Vagina (tissue), 2 donors: ENCODE results near the gene SORL1-AS1.

Source experiments
- DNase-seq, 2 donors: peaks; one replicate each; pipeline ENCODE4 v3.0.0-alpha.2; 2017; ENCODE audit errors: extremely low spot score in 2 of 2
- H3K27ac ChIP-seq: fragments of 200-600 bp; sonication (generic); one replicate; pipeline ENCODE4 v1.5.1; 2019
- H3K27me3 ChIP-seq: fragments of 200-600 bp; sonication (generic); one replicate; pipeline ENCODE4 v1.5.1; 2019
- H3K36me3 ChIP-seq, 2 donors: fragments of 200-600 bp; sonication (generic); one replicate each; pipeline ENCODE4 v1.5.1; 2017 to 2019
- H3K4me1 ChIP-seq: fragments of 200-600 bp; sonication (generic); one replicate; pipeline ENCODE4 v1.5.1; 2019
- H3K4me3 ChIP-seq, 2 donors: fragments of 200-600 bp; sonication (generic); 1 replicate in 1 of 2; 2 replicates in 1 of 2; pipeline ENCODE4 v1.5.1; 2016 to 2019
- H3K9me3 ChIP-seq: fragments of 200-600 bp; sonication (generic); one replicate; pipeline ENCODE4 v1.5.1; 2019
- CTCF ChIP-seq, 3 experiments: fragments of 450-650 bp in 2 of 3; fragments of 200-600 bp in 1 of 3; sonication (generic) in 1 of 3; IDR thresholded peaks; one replicate each; pipeline ENCODE4 v1.5.1; 2017 to 2019; ENCODE audit warnings: antibody characterized with exemption in 3 of 3, mild to moderate bottlenecking in 2 of 3, moderate library complexity in 2 of 3
- POLR2A ChIP-seq, 2 donors: fragments of 450-650 bp; IDR thresholded peaks; one replicate each; pipeline ENCODE4 v1.6.1; 2017; ENCODE audit warnings: antibody characterized with exemption in 2 of 2, mild to moderate bottlenecking in 2 of 2, moderate library complexity in 2 of 2
- POLR2AphosphoS5 ChIP-seq, 2 donors: sonication (generic); formaldehyde crosslinking; IDR thresholded peaks; one replicate each; pipeline ENCODE4 v1.9.0; 2017; ENCODE audit warnings: antibody characterized with exemption in 2 of 2, mild to moderate bottlenecking in 2 of 2, low read depth in 1 of 2; ENCODE audit not compliant: insufficient read depth in 1 of 2
- intact Hi-C: fragments of 100-400 bp; cut with DNase I; formaldehyde crosslinking; loops from one replicate; pipeline ENCODE4 v1.15.1; 2023

SORL1-AS1 gene

DNA sequence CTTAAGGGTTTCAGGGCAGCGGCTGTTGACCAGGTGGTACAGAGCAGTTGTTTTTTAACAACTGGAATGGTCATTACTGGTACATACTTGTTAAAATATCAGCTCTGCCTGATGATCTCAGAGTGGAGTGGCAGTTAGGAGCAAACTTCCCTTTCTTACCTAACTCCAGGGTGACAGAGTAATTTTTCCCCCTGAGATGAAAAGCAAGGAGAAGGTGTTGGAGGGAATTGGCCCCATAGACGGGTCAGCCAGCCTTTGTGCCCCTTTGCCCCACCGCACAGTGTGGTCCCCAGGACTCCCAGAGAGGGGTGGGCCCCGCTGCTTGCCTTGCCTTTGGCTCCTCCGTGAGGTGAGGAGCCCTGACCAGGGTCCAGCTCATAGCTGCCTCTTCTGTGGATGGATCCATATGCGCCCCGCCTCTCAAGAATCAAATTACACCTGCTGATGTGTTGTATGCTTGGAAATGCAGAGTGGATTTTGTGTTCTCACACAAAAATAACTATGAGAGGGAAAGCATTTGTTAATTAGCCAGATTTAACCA, 27.0 kb upstream of the SORL1-AS1 start:
- no peak for DNase-seq
- intact Hi-C loops, result no loop called here
- no peaks in the 10 kb centered on the region for H3K36me3 ChIP-seq
- no peaks in the 10 kb centered on the region for H3K4me1 ChIP-seq
- TF ChIP-seq CTCF (IDR thresholded peaks at IDR 0.05) (no peak), POLR2A (IDR thresholded peaks at IDR 0.05) (no peak), POLR2AphosphoS5 (IDR thresholded peaks at IDR 0.05; ENCODE audit: insufficient read depth in 1 of 2, low read depth in 1 of 2) (no peak)
- H3K4me3 ChIP-seq, result no peak overlapping the region
- no peaks in the 10 kb centered on the region for H3K27me3 ChIP-seq
- H3K27ac ChIP-seq, result no peak overlapping the region
- H3K9me3 ChIP-seq, result no peaks in the 10 kb centered on the region

DNA sequence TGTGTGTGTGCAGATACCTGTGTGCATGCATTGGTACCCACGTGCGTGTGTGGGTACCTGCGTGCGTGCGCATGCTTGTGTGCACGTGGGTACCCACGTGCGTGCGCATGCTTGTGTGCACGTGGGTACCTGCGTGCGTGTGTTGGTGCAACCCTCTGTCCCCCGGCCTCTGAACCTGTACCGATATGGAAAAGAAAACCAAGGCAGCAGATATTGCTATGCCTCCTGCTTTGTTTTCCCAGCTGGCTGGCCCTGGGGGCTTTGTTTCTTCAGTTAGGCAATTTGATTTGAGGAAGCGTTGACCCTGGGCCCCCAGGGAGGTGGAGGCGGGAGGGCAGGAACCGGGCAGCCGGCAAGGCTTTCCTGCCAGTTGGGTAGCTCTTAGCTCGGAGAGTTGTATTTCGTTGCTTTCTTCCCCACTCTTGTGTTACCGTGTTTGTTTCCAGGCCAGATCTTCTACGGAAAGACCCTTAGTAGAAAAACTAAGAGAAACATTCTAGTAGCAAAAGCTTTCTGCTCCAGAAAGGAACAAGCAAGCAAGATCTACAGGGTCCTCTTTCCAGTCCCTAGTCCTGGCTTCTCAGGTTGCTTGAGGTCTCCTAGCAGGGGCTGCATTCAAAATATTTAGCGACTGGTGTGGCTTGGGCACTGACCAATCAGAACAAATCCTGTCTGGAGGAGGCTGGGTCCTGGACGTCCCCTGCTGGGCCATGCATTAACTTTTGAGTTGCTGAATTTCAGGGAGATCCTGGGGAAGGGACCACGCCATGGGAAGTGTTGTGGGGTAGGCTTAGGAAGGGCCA, 26.3 kb upstream of the SORL1-AS1 start:
- no peak for DNase-seq
- Histone ChIP-seq H3K9me3 (no peaks in the 10 kb centered on the region), H3K36me3 (no peaks in the 10 kb centered on the region), H3K4me1 (no peaks in the 10 kb centered on the region), H3K27ac (no peak overlapping the region), H3K4me3 (no peak overlapping the region), H3K27me3 (no peaks in the 10 kb centered on the region)
- intact Hi-C loops, result no loop called here
- no peak for TF ChIP-seq POLR2A (IDR thresholded peaks at IDR 0.05)
- no peak for TF ChIP-seq CTCF (IDR thresholded peaks at IDR 0.05)
- TF ChIP-seq POLR2AphosphoS5 (IDR thresholded peaks at IDR 0.05; ENCODE audit: insufficient read depth in 1 of 2, low read depth in 1 of 2), result no peak

- DNase-seq, result no peak
- Histone ChIP-seq H3K4me3 (no peak overlapping the region), H3K27me3 (no peaks in the 10 kb centered on the region), H3K36me3 (no peaks in the 10 kb centered on the region), H3K9me3 (no peaks in the 10 kb centered on the region), H3K4me1 (no peaks in the 10 kb centered on the region), H3K27ac (no peak overlapping the region)
- intact Hi-C loops, result no loop called here
- TF ChIP-seq CTCF (IDR thresholded peaks at IDR 0.05), result no peak
- no peak for TF ChIP-seq POLR2AphosphoS5 (IDR thresholded peaks at IDR 0.05; ENCODE audit: insufficient read depth in 1 of 2, low read depth in 1 of 2)
- no peak for TF ChIP-seq POLR2A (IDR thresholded peaks at IDR 0.05)
Measured at GRCh38 chr11:121478226-121478894, 25.6 kb upstream of the SORL1-AS1 start.

GRCh38 chr11:121476379-121477032, 23.7 kb upstream of the SORL1-AS1 start:
- H3K4me1 ChIP-seq, result no peaks in the 10 kb centered on the region
- intact Hi-C loops, result no loop called here

More at GRCh38 chr11:121476379-121477032, 23.7 kb upstream of the SORL1-AS1 start:
- TF ChIP-seq POLR2A (IDR thresholded peaks at IDR 0.05) (no peak), CTCF (IDR thresholded peaks at IDR 0.05) (no peak), POLR2AphosphoS5 (IDR thresholded peaks at IDR 0.05; ENCODE audit: insufficient read depth in 1 of 2, low read depth in 1 of 2) (no peak)
- H3K27ac ChIP-seq, result no peak overlapping the region
- no peaks in the 10 kb centered on the region for H3K9me3 ChIP-seq
- no peak for DNase-seq
- H3K36me3 ChIP-seq, result no peaks in the 10 kb centered on the region
- no peak overlapping the region for H3K4me3 ChIP-seq
- H3K27me3 ChIP-seq, result no peaks in the 10 kb centered on the region
